Tibial artery (tissue), 4 donors: ENCODE results near the gene BAAT.

Source experiments
- DNase-seq, 2 donors: peaks; one replicate each; pipeline ENCODE4 v3.0.0-alpha.2; 2019
- H3K27ac ChIP-seq, 2 donors: fragments of 200-600 bp; sonication (generic) in 1 of 2; 1 replicate in 1 of 2; 2 replicates in 1 of 2; pipeline ENCODE4 v1.5.1; 2018 to 2019; ENCODE audit warnings: mild to moderate bottlenecking in 1 of 2
- H3K27me3 ChIP-seq, 2 donors: fragments of 200-600 bp; sonication (generic) in 1 of 2; one replicate each; pipeline versions ENCODE4 v1.5.1 to v1.6.0; 2016 to 2019
- H3K36me3 ChIP-seq, 3 donors: fragments of 200-600 bp; sonication (generic) in 2 of 3; one replicate each; pipeline ENCODE4 v1.5.1; 2016 to 2019; ENCODE audit warnings: mild to moderate bottlenecking in 2 of 3
- H3K4me1 ChIP-seq, 4 donors: fragments of 200-600 bp; sonication (generic) in 2 of 4; 1 replicate in 3 of 4; 2 replicates in 1 of 4; pipeline ENCODE4 v1.5.1; 2016 to 2019
- H3K4me3 ChIP-seq, 2 donors: fragments of 200-600 bp; sonication (generic) in 1 of 2; 1 replicate in 1 of 2; 2 replicates in 1 of 2; pipeline ENCODE4 v1.5.1; 2018 to 2019; ENCODE audit warnings: mild to moderate bottlenecking in 2 of 2
- H3K9me3 ChIP-seq, 3 donors: fragments of 200-600 bp; sonication (generic) in 1 of 3; one replicate each; pipeline ENCODE4 v1.5.1; 2016 to 2019
- intact Hi-C: fragments of 100-400 bp; cut with DNase I; formaldehyde crosslinking; loops from one replicate; pipeline ENCODE4 v1.15.0; 2023; ENCODE audit warnings: low total_unique reads
- TF ChIP-seq, protein P1 (sequence below), 2 experiments: fragments of 200-600 bp in 1 of 2; fragments of 450-650 bp in 1 of 2; IDR thresholded peaks; one replicate each; pipeline ENCODE4 v1.5.1; 2017 to 2019; ENCODE audit warnings: antibody characterized with exemption in 2 of 2, mild to moderate bottlenecking in 1 of 2, moderate library complexity in 1 of 2

Gene BAAT

DNA sequence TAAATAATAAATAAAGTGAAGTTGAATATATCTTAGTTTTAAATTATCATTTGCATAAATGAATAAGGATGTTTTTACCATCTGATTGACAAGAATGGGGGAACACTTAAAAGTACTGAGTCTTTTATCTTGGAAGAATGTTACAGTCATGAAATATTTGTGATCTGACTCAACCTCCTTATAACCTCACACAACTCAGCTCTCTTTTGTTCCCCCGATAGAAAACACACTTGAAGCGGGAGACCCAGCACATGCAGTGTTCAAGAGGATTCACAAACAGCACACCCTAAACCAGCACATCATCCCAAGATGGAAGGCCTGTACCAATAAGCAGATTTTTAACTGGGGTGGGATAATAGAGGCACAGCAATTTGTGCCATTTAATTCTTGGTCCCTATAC lies 15.5 kb downstream of the BAAT start:
- H3K36me3 ChIP-seq: no peaks in the 10 kb centered on the region
- no peaks in the 10 kb centered on the region for H3K27me3 ChIP-seq
- no peaks in the 10 kb centered on the region for H3K9me3 ChIP-seq
- no peak overlapping the region for H3K27ac ChIP-seq
- H3K4me1 ChIP-seq: no peaks in the 10 kb centered on the region
- no peak for DNase-seq
- TF ChIP-seq, protein P1, sequence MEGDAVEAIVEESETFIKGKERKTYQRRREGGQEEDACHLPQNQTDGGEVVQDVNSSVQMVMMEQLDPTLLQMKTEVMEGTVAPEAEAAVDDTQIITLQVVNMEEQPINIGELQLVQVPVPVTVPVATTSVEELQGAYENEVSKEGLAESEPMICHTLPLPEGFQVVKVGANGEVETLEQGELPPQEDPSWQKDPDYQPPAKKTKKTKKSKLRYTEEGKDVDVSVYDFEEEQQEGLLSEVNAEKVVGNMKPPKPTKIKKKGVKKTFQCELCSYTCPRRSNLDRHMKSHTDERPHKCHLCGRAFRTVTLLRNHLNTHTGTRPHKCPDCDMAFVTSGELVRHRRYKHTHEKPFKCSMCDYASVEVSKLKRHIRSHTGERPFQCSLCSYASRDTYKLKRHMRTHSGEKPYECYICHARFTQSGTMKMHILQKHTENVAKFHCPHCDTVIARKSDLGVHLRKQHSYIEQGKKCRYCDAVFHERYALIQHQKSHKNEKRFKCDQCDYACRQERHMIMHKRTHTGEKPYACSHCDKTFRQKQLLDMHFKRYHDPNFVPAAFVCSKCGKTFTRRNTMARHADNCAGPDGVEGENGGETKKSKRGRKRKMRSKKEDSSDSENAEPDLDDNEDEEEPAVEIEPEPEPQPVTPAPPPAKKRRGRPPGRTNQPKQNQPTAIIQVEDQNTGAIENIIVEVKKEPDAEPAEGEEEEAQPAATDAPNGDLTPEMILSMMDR (IDR thresholded peaks at IDR 0.05): no peak
- intact Hi-C loops: no loop called here
- H3K4me3 ChIP-seq: no peak overlapping the region

DNA sequence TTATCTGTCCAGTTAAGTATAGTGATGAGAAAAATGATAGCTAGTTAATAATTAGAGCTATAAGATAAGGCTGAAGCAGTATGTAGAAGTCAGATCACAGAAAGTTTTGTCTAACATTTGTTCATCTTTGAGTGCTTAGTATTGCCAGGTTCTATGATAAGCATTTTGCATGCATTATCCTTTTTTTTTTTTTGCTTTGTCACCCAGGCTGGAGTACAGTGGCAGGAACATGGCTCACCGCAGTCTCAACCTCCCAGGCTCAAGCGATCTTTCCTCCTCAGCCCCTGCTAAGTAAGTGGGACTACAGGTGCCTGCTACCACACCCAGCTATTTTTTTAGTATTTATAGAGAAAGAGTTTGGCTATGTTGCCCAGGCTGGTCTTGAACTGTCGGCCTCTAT lies 17.5 kb downstream of the BAAT start:
- Histone ChIP-seq H3K4me3 (no peak overlapping the region), H3K4me1 (no peaks in the 10 kb centered on the region)

DNA sequence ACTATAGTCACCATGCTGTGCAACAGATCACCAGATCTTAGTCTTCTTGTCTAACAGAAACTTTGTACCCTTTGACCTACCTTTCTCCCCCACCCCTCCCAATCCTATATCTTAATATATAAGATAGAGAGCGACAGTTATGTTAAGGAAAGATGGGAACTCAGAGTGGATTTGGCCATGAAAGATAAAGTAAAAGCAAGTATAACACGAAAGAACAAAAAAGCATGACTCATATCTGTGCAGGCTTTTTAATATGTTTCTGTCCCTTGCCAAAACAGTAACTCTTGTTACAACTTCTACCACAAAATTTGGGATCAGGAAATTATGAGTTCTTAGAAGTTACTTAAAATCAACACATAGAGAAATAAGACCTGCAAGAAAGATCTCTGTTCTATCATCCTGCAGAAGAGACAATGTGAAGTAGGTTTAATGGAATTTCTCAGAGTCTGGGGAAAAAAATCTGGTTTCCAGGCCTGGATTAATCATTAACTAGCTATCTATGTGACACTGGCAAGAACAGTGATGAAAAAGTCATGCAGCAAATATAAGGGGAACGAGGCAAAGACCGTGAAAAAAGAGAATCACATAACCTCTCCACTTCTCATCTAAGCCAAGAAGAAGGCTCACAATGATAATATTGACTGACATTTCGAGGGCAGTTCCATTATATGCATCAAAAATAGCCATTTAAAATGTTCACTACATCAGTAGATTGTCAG lies 18.6 kb downstream of the BAAT start:
- Histone ChIP-seq H3K27me3 (no peaks in the 10 kb centered on the region), H3K4me3 (no peak overlapping the region), H3K4me1 (no peaks in the 10 kb centered on the region), H3K9me3 (no peaks in the 10 kb centered on the region), H3K36me3 (no peaks in the 10 kb centered on the region), H3K27ac (no peak overlapping the region)
- DNase-seq: no peak
- intact Hi-C loops: no loop called here
- TF ChIP-seq, protein P1 (IDR thresholded peaks at IDR 0.05): no peak

More for the DNA sequence above, 17.5 kb downstream of the BAAT start:
- no peak overlapping the region for H3K27ac ChIP-seq
- no peaks in the 10 kb centered on the region for H3K27me3 ChIP-seq
- intact Hi-C loops: no loop called here
- H3K36me3 ChIP-seq: no peaks in the 10 kb centered on the region
- H3K9me3 ChIP-seq: no peaks in the 10 kb centered on the region
- DNase-seq: no peak
- TF ChIP-seq, protein P1 (IDR thresholded peaks at IDR 0.05): no peak

DNA sequence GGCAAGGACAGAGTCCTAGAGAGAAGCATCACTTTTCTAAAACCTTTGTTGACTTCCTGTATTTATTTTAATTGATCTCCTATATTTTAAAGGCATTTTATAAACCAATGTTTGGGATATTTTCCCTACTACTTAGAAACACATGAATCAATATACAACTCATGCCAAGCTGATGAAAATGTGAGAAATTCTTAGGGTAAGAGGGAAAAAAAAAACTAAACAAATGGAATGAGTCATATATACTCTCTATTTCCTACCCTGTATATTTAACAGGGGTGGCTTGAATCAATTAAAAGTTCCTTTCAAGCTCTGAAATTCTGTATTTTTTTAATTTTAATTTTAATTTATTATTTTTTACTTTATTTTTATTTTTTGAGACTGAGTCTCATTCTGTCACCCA lies 19.6 kb downstream of the BAAT start:
- intact Hi-C loops: no loop called here
- TF ChIP-seq, protein P1 (IDR thresholded peaks at IDR 0.05): no peak
- H3K27ac ChIP-seq: no peak overlapping the region
- DNase-seq: no peak
- no peaks in the 10 kb centered on the region for H3K9me3 ChIP-seq
- no peaks in the 10 kb centered on the region for H3K4me1 ChIP-seq
- no peaks in the 10 kb centered on the region for H3K36me3 ChIP-seq
- no peaks in the 10 kb centered on the region for H3K27me3 ChIP-seq
- H3K4me3 ChIP-seq: no peak overlapping the region

DNA sequence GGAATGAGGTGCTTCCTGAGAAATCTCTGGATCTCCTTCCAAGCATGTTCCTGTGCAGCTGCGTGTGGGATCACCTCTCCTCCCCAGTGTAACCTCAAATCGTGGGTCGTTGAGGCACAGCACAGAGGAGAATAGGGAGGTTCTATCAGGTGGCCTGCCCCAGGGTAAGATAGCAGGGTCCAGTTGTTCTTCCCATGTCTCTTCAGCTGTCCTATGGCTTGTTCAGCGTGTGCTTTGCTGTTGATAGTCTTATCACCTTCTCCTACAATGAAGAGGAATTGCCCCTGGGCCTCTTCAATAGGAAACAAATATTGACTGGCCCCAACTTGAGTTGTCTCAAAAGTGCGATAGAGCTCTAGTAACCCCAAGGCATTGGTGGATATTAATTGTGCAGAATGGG lies 22.4 kb downstream of the BAAT start:
- Histone ChIP-seq H3K27ac (no peak overlapping the region), H3K4me3 (no peak overlapping the region), H3K9me3 (no peaks in the 10 kb centered on the region), H3K36me3 (no peaks in the 10 kb centered on the region), H3K27me3 (no peaks in the 10 kb centered on the region), H3K4me1 (no peaks in the 10 kb centered on the region)
- intact Hi-C loops: no loop called here
- TF ChIP-seq, protein P1 (IDR thresholded peaks at IDR 0.05): no peak
- no peak for DNase-seq

DNA sequence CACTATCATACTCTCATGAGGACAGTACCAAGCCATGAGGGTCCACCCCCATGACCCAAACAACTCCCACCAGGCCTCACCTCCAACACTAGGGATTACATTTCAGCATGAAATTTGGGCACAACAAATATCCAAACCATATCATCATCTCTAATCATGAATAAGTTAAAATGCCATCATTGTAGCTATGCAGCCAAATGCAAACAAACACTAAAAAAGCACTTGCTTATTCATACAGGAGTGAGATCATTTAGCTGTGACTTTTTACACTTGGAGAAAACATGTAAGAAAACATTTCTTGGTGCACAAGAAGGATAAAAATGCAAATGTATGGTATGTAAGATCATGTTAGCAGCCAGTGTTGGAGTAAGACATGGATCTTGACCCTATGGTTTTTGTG lies 24.2 kb downstream of the BAAT start:
- no peak overlapping the region for H3K4me3 ChIP-seq
- no peaks in the 10 kb centered on the region for H3K4me1 ChIP-seq
- H3K27me3 ChIP-seq: no peaks in the 10 kb centered on the region
- H3K36me3 ChIP-seq: no peaks in the 10 kb centered on the region
- DNase-seq: no peak
- intact Hi-C loops: no loop called here
- TF ChIP-seq, protein P1 (IDR thresholded peaks at IDR 0.05): no peak
- no peak overlapping the region for H3K27ac ChIP-seq
- no peaks in the 10 kb centered on the region for H3K9me3 ChIP-seq
